SK-N-SH treated with all-trans-retinoic acid at 6 μM for 48 hours (cell line): Measurements from ENCODE around the gene HSP90AB1.

Source experiments
- ATAC-seq: fragments of 200-7000 bp; cut with Tn5 transposase; 3 replicates; pipeline ENCODE4 v1.9.1; 2020; ENCODE audit warnings: mild to moderate bottlenecking, moderate library complexity
- CSDC2 ChIP-seq: fragments of 250-450 bp; sonication (Bioruptor Pico); IDR thresholded peaks from 2 replicates; pipeline ENCODE4 v1.5.0; 2020; ENCODE audit warnings: mild to moderate bottlenecking, moderate library complexity
- CSRNP3 ChIP-seq: fragments of 250-450 bp; sonication (Bioruptor Pico); IDR thresholded peaks from 2 replicates; pipeline ENCODE4 v1.5.1; 2021; ENCODE audit warnings: mild to moderate bottlenecking, moderate library complexity
- ESRRG ChIP-seq: fragments of 250-450 bp; sonication (Bioruptor Pico); IDR thresholded peaks from 2 replicates; pipeline ENCODE4 v1.6.1; 2021; ENCODE audit warnings: mild to moderate bottlenecking
- GLIS3 ChIP-seq: fragments of 250-450 bp; sonication (Bioruptor Pico); IDR thresholded peaks from 2 replicates; pipeline ENCODE4 v1.5.0; 2020; ENCODE audit warnings: mild to moderate bottlenecking, moderate library complexity
- ISL1 ChIP-seq: fragments of 250-450 bp; sonication (Bioruptor Pico); IDR thresholded peaks from 2 replicates; pipeline ENCODE4 v2.1.2; 2022; ENCODE audit warnings: mild to moderate bottlenecking, moderate library complexity
- OSR1 ChIP-seq: fragments of 250-450 bp; sonication (Bioruptor Pico); IDR thresholded peaks from 2 replicates; pipeline ENCODE4 v1.8.0; 2022; ENCODE audit warnings: moderate library complexity, mild to moderate bottlenecking, inconsistent platforms
- PATZ1 ChIP-seq: fragments of 250-450 bp; sonication (Bioruptor Pico); IDR thresholded peaks from 2 replicates; pipeline ENCODE4 v1.8.0; 2020; ENCODE audit warnings: mild to moderate bottlenecking, moderate library complexity, borderline replicate concordance
- PPARA ChIP-seq: fragments of 250-450 bp; sonication (Bioruptor Pico); IDR thresholded peaks from 2 replicates; pipeline ENCODE4 v1.5.0; 2020; ENCODE audit warnings: mild to moderate bottlenecking, borderline replicate concordance
- RARB ChIP-seq: fragments of 250-450 bp; sonication (Bioruptor Pico); IDR thresholded peaks from 2 replicates; pipeline ENCODE4 v1.8.0; 2021; ENCODE audit warnings: mild to moderate bottlenecking, moderate library complexity
- SNAI2 ChIP-seq: fragments of 250-450 bp; sonication (Bioruptor Pico); IDR thresholded peaks from 2 replicates; pipeline ENCODE4 v1.5.0; 2020; ENCODE audit warnings: mild to moderate bottlenecking, moderate library complexity
- TCF4 ChIP-seq: fragments of 250-450 bp; sonication (Bioruptor Pico); IDR thresholded peaks from 2 replicates; pipeline ENCODE4 v1.8.0; 2021; ENCODE audit warnings: mild to moderate bottlenecking, moderate library complexity, borderline replicate concordance
- TOX ChIP-seq: fragments of 250-450 bp; sonication (Bioruptor Pico); IDR thresholded peaks from 2 replicates; pipeline ENCODE4 v1.8.0; 2021; ENCODE audit warnings: mild to moderate bottlenecking, moderate library complexity, borderline replicate concordance
- TSHZ2 ChIP-seq: fragments of 250-450 bp; sonication (Bioruptor Pico); IDR thresholded peaks from 2 replicates; pipeline ENCODE4 v1.5.0; 2020; ENCODE audit warnings: mild to moderate bottlenecking, moderate library complexity
- ZC3H10 ChIP-seq: fragments of 250-450 bp; sonication (Bioruptor Pico); IDR thresholded peaks from 2 replicates; pipeline ENCODE4 v1.5.1; 2021; ENCODE audit warnings: mild to moderate bottlenecking, moderate library complexity
- ZFP3 ChIP-seq: fragments of 250-450 bp; sonication (Bioruptor Pico); IDR thresholded peaks from 2 replicates; pipeline ENCODE4 v1.5.0; 2020; ENCODE audit warnings: mild to moderate bottlenecking, moderate library complexity
- ZFP30 ChIP-seq: fragments of 450-650 bp; formaldehyde crosslinking; IDR thresholded peaks from 2 replicates; pipeline ENCODE4 v1.5.0; 2022; ENCODE audit warnings: mild to moderate bottlenecking, moderate library complexity
- ZNF565 ChIP-seq: fragments of 450-650 bp; formaldehyde crosslinking; conservative IDR thresholded peaks from 2 replicates; pipeline ENCODE4 v1.5.0; 2020; ENCODE audit warnings: low read depth, mild to moderate bottlenecking, moderate library complexity
- ZNF8 ChIP-seq: fragments of 450-650 bp; formaldehyde crosslinking; IDR thresholded peaks from 2 replicates; pipeline ENCODE4 v1.5.0; 2020; ENCODE audit warnings: mild to moderate bottlenecking, moderate library complexity
- TF ChIP-seq, protein P1 (sequence below): fragments of 250-450 bp; sonication (Bioruptor Pico); IDR thresholded peaks from 2 replicates; pipeline ENCODE4 v1.8.0; 2021; ENCODE audit warnings: low read depth, mild to moderate bottlenecking, moderate library complexity, borderline replicate concordance

HSP90AB1 gene

DNA sequence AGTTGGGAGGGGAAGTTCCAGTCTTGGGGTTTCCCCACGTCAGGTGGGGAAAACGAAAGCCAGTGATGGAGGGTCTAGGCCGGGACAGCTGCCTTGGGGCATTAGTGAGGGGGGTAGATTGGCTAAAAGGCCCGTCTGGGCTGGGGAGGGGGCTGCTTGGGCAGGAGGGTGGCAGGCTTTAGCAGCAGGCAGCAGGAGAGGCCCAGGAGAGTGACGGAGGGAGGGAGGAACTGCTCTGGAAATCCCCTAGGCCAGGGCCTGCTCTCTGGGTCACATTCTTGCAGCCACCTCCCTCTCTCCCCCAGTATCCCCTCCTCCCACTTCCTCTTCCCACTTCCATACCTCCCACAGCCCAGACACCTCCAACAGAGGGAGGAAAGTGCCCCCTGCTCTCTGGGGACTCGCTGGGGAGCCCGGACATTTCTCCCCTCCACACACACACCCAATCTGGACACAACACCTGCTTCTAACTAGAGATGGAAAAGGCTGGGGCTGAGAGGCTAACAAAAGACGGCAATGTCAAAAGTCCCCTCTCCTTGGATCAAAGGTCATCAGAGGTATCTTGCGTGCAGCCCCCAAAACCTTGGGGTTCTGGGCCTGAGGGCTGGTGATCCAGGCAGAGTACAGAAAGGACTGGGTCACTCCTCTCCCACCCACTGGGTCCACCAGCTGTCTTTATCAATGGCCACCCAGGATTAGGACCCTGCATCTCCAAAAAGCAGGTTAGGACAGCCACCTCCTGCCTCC lies 16.6 kb downstream of the HSP90AB1 start (continued):
- TF ChIP-seq, protein P1, sequence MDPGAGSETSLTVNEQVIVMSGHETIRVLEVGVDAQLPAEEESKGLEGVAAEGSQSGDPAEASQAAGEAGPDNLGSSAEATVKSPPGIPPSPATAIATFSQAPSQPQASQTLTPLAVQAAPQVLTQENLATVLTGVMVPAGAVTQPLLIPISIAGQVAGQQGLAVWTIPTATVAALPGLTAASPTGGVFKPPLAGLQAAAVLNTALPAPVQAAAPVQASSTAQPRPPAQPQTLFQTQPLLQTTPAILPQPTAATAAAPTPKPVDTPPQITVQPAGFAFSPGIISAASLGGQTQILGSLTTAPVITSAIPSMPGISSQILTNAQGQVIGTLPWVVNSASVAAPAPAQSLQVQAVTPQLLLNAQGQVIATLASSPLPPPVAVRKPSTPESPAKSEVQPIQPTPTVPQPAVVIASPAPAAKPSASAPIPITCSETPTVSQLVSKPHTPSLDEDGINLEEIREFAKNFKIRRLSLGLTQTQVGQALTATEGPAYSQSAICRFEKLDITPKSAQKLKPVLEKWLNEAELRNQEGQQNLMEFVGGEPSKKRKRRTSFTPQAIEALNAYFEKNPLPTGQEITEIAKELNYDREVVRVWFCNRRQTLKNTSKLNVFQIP (CRISPR knock-in tag), result no peak
- no peak for TF ChIP-seq CSRNP3
- no peak for TF ChIP-seq ZC3H10 (CRISPR knock-in tag)
- TF ChIP-seq RARB, result no peak
- no peak for TF ChIP-seq ESRRG
- TF ChIP-seq CSDC2 (CRISPR knock-in tag), result no peak

- no peak for TF ChIP-seq TSHZ2 (CRISPR knock-in tag)
- no peak for TF ChIP-seq ZFP3 (CRISPR knock-in tag)
- TF ChIP-seq GLIS3 (CRISPR knock-in tag), result no peak
- TF ChIP-seq ZNF8 (CRISPR knock-in tag), result no peak
- TF ChIP-seq TOX (CRISPR knock-in tag), result no peak
- peak; percentile 25 for ATAC-seq
These were observed 17.5 kb downstream of the HSP90AB1 start for GRCh38 chr6:44264154-44265006.

GRCh38 chr6:44265007-44265721 lies 18.3 kb downstream of the HSP90AB1 start, which contains the start of gene NFKBIE:
NFKBIE (minus strand) TSS chr6:44265551; CDS start chr6:44265346, 205 bp downstream.
- TF ChIP-seq TOX (CRISPR knock-in tag) (no peak), OSR1 (no peak), PATZ1 (CRISPR knock-in tag) (peak; percentile 61; the same call in 1 of the 2 replicates), ZNF565 (CRISPR knock-in tag) (no peak)
- peak; percentile 81 for ATAC-seq

GRCh38 chr6:44265722-44266233 lies 18.9 kb downstream of the HSP90AB1 start:
- ATAC-seq, result no peak
- TF ChIP-seq RARB (no peak), TCF4 (no peak), TOX (CRISPR knock-in tag) (no peak), PATZ1 (CRISPR knock-in tag) (no peak), ISL1 (no peak), ESRRG (no peak), PPARA (no peak), ZFP30 (CRISPR knock-in tag) (no peak), OSR1 (no peak), CSDC2 (CRISPR knock-in tag) (no peak), SNAI2 (no peak)
- TF ChIP-seq, protein P1 (CRISPR knock-in tag), result no peak
